ENCODE results near the gene TNIP1. TPM values are rescaled to one million over a fixed set of nuclear protein-coding genes. Genes with fewer than 3 reads are reported as not detected.

TNIP1 gene
- total RNA-seq, 1 experiment from 2014 or later = 122 TPM

GRCh38 chr5:151007430-151008209 is 73.2 kb downstream of the TNIP1 start:
- Histone ChIP-seq H2AFZ (no peak overlapping the region), H3K9me2 (ENCODE audit: insufficient read depth) (no peaks in the 10 kb centered on the region), H3K79me2 (ENCODE audit: low read depth) (no peaks in the 10 kb centered on the region), H3K27me3 (ENCODE audit: insufficient read depth, low read depth) (no peaks in the 10 kb centered on the region), H3K9me3 (ENCODE audit: insufficient read depth, low read depth) (no peaks in the 10 kb centered on the region), H4K20me1 (ENCODE audit: insufficient read depth) (no peaks in the 10 kb centered on the region), H3K4me2 (no peak overlapping the region), H3K4me1 (replicated peaks; ENCODE audit: insufficient read depth) (no peaks in the 10 kb centered on the region), H3K36me3 (ENCODE audit: low read depth) (no peaks in the 10 kb centered on the region), H3K27ac (no peak overlapping the region), H3K4me3 (no peak overlapping the region), H3F3A (ENCODE audit: insufficient read depth, low read depth) (no peaks in the 10 kb centered on the region)
- TF ChIP-seq EZH2 (IDR thresholded peaks at IDR 0.05; ENCODE audit: low read depth) (no peak), CTCF (conservative IDR thresholded peaks at IDR 0.05) (no peak)
- CTCF ChIA-PET = no interaction called here
- intact Hi-C loops (cut with micrococcal nuclease; ENCODE audit: unreplicated experiment) = loop anchor here (10.0 kb wide), 1 partner anchor 227 kb away; no protein-coding TSS in a partner anchor
- POLR2A ChIA-PET (ENCODE audit: unreplicated experiment) = no interaction called here
- no peak for DNase-seq
- BruUV-seq (replicated peaks) = no TSS peak

DNA sequence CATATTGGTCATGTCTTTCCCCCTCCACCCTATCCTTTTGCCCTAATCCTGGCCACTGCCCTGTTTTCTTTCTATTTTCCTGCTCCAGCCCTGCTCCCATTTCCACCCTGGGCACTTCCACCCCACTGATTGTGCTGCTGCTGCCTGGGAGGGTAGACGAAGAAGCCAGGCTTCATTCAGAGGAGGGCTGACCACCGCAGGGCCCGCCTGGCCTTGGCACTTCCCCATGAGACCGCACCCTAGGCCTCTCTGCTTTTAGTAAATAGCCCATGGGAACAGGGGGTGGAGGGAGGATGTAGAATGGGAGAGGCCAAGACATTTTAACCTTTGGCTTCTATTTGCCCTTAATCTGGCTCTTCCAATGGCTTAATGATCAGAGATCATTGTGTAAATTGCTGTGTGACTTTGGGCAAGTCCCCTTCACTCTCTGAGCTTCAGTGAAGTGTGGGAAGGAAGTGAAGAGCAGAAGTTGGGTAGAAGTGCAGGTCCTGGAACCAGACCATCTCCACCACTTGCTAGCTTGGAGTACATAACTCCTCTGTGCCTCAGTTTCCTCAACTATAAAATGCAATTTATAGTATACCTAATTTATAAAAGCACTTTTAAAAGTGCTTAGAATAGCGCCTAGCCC is 74.0 kb downstream of the TNIP1 start:
- Histone ChIP-seq H2AFZ (no peak overlapping the region), H3K27ac (no peak overlapping the region)
- CTCF ChIA-PET = no interaction called here

More for the DNA sequence above, 74.0 kb downstream of the TNIP1 start:
- no TSS peak for BruUV-seq (replicated peaks)
- Histone ChIP-seq H3K9me2 (ENCODE audit: insufficient read depth) (no peaks in the 10 kb centered on the region), H3F3A (ENCODE audit: insufficient read depth, low read depth) (no peaks in the 10 kb centered on the region), H3K4me1 (replicated peaks; ENCODE audit: insufficient read depth) (no peaks in the 10 kb centered on the region), H3K4me2 (no peak overlapping the region), H3K4me3 (no peak overlapping the region), H3K9me3 (ENCODE audit: insufficient read depth, low read depth) (no peaks in the 10 kb centered on the region), H3K36me3 (ENCODE audit: low read depth) (no peaks in the 10 kb centered on the region), H3K79me2 (ENCODE audit: low read depth) (no peaks in the 10 kb centered on the region), H4K20me1 (ENCODE audit: insufficient read depth) (no peaks in the 10 kb centered on the region), H3K27me3 (ENCODE audit: insufficient read depth, low read depth) (no peaks in the 10 kb centered on the region)
- DNase-seq = no peak
- POLR2A ChIA-PET (ENCODE audit: unreplicated experiment) = no interaction called here
- TF ChIP-seq EZH2 (IDR thresholded peaks at IDR 0.05; ENCODE audit: low read depth) (no peak), CTCF (conservative IDR thresholded peaks at IDR 0.05) (no peak)
- intact Hi-C loops (cut with micrococcal nuclease; ENCODE audit: unreplicated experiment) = loop anchor here (10.0 kb wide), 1 partner anchor 228 kb away; no protein-coding TSS in a partner anchor
